ENCODE results near the gene SIX2. TPM values are rescaled to one million over a fixed set of nuclear protein-coding genes. Genes with fewer than 3 reads are reported as not detected.
A peak's percentile ranks its signal among the peaks of the same experiment; 100 is the strongest.

Gene SIX2
- not detected in 3 replicates for polyA plus RNA-seq
- not detected for polyA plus RNA-seq (2011; ENCODE audit: low read depth)
- 0.02 and 0.03 TPM in 2 replicates for polyA plus RNA-seq (2011; cell fraction: cytosol; rRNA removed)
- not detected in 2 replicates for polyA plus RNA-seq (2011; cell fraction: nucleus; rRNA removed)
- polyA plus RNA-seq (2012; ENCODE audit: low replicate concordance), result not detected in 2 replicates
- polyA minus RNA-seq, result not detected in 3 replicates
- not detected for polyA minus RNA-seq (2011; cell fraction: cytosol; rRNA and poly(A)+ RNA removed)
- polyA minus RNA-seq (2011; cell fraction: nucleus; rRNA and poly(A)+ RNA removed), result 0.32 TPM in 1 of 2 replicates, not detected in the other

DNA sequence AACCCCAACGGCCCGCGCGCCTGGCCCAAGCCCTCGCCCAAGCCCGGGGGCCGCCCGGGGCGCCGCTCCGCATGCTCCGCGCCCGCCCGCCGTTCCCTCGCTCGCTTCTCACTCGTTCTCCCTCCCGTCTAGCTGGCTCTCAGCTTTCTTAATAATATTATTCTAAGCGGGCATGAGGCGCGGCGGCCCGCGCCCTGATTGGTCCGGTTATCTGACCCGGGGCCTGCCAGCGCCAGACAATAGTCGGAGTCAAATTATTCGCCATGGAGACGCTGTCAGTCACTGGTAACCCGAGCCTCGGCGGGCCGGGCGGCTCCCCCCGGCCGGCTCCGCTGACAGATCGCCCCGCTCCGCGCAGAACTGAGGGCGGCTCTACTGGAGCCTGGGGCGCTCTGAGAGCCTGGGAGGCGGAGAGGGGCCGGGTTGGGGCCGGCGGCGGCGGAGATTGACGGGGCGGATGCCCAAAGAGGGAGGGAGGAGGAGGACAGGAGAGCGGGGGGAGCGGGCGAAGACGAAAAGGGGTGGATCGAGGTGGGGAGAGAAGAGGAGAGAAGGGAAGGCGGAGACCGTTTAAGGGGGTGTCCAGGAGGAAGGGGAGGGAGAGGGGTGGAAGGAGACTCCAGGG, at the start of gene SIX2:
Gene SIX2 (minus strand): TSS at position 150 of the 625 bp plus-strand sequence. CDS start 342 bp downstream, outside the sequence.
- peak; percentile 42 for DNase-seq (ENCODE audit: low read depth, low spot score)
- Histone ChIP-seq H3K4me2 (ENCODE audit: control insufficient read depth, extremely low read depth, insufficient read depth, low read depth, low read length) (peak within 1 kb of the TSS; percentile 94), H3K27ac (ENCODE audit: control insufficient read depth, insufficient read depth, low read length) (no peak within 1 kb of the TSS), H3K4me1 (ENCODE audit: control insufficient read depth, extremely low read depth, insufficient read depth, low read length) (peaks cover 11% of the 10 kb centered on the region), H3K9me3 (ENCODE audit: control insufficient read depth, low read depth, low read length) (no peaks in the 10 kb centered on the region), H2AFZ (ENCODE audit: control insufficient read depth, low read length) (peak within 1 kb of the TSS; percentile 84), H3K9me1 (ENCODE audit: control insufficient read depth, extremely low read depth, insufficient read depth, low read length) (no peaks in the 10 kb centered on the region), H3K4me3 (ENCODE audit: control insufficient read depth in 2 of 3, extremely low read depth in 1 of 3, insufficient read depth in 2 of 3, low read depth in 1 of 3, low read length in 3 of 3) (peak within 1 kb of the TSS; percentile 35 to 70 (median 68)), H3K79me2 (ENCODE audit: control insufficient read depth, insufficient read depth, low read length) (no peaks in the 10 kb centered on the region), H3K27me3 (ENCODE audit: control insufficient read depth, extremely low read depth, insufficient read depth, low read length) (peaks cover 96% of the 10 kb centered on the region), H3K36me3 (ENCODE audit: control insufficient read depth in 2 of 2, extremely low read depth in 1 of 2, insufficient read depth in 2 of 2, low read length in 2 of 2) (no peaks in the 10 kb centered on the region), H4K20me1 (ENCODE audit: control insufficient read depth, extremely low read depth, insufficient read depth, low read length) (peaks cover 2% of the 10 kb centered on the region), H3K9ac (ENCODE audit: control insufficient read depth, extremely low read depth, insufficient read depth, low read length) (peak within 1 kb of the TSS; percentile 44)
- no peak for FAIRE-seq
- dilution Hi-C loops (cut with MboI; ENCODE audit: extremely low pct_ligation_motif_present, low sequenced_read_pairs), result no loop called here
- TF ChIP-seq, protein P1, sequence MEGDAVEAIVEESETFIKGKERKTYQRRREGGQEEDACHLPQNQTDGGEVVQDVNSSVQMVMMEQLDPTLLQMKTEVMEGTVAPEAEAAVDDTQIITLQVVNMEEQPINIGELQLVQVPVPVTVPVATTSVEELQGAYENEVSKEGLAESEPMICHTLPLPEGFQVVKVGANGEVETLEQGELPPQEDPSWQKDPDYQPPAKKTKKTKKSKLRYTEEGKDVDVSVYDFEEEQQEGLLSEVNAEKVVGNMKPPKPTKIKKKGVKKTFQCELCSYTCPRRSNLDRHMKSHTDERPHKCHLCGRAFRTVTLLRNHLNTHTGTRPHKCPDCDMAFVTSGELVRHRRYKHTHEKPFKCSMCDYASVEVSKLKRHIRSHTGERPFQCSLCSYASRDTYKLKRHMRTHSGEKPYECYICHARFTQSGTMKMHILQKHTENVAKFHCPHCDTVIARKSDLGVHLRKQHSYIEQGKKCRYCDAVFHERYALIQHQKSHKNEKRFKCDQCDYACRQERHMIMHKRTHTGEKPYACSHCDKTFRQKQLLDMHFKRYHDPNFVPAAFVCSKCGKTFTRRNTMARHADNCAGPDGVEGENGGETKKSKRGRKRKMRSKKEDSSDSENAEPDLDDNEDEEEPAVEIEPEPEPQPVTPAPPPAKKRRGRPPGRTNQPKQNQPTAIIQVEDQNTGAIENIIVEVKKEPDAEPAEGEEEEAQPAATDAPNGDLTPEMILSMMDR (optimal IDR thresholded peaks at IDR 0.05 in 1 of 3, IDR thresholded peaks at IDR 0.05 in 1 of 3, conservative IDR thresholded peaks at IDR 0.05 in 1 of 3; ENCODE audit: extremely low read depth in 1 of 3, insufficient read depth in 2 of 3, low read length in 3 of 3), result no peak
- no peak for TF ChIP-seq EZH2 (IDR thresholded peaks at IDR 0.05; ENCODE audit: low read length)

GRCh38 chr2:45055162-45055605, 45.9 kb upstream of the SIX2 start:
- H3K27me3 ChIP-seq (ENCODE audit: control insufficient read depth, extremely low read depth, insufficient read depth, low read length), result peaks cover 8% of the 10 kb centered on the region
- no peaks in the 10 kb centered on the region for H3K9me1 ChIP-seq (ENCODE audit: control insufficient read depth, extremely low read depth, insufficient read depth, low read length)
- H3K4me3 ChIP-seq (ENCODE audit: control insufficient read depth in 2 of 3, extremely low read depth in 1 of 3, insufficient read depth in 2 of 3, low read depth in 1 of 3, low read length in 3 of 3), result no peak overlapping the region
- no peak overlapping the region for H3K9ac ChIP-seq (ENCODE audit: control insufficient read depth, extremely low read depth, insufficient read depth, low read length)
- dilution Hi-C loops (cut with MboI; ENCODE audit: extremely low pct_ligation_motif_present, low sequenced_read_pairs), result no loop called here
- H3K9me3 ChIP-seq (ENCODE audit: control insufficient read depth, low read depth, low read length), result no peaks in the 10 kb centered on the region
- no peak overlapping the region for H3K4me2 ChIP-seq (ENCODE audit: control insufficient read depth, extremely low read depth, insufficient read depth, low read depth, low read length)
- TF ChIP-seq EZH2 (IDR thresholded peaks at IDR 0.05; ENCODE audit: low read length), result no peak
- TF ChIP-seq, protein P1 (optimal IDR thresholded peaks at IDR 0.05 in 1 of 3, IDR thresholded peaks at IDR 0.05 in 1 of 3, conservative IDR thresholded peaks at IDR 0.05 in 1 of 3; ENCODE audit: extremely low read depth in 1 of 3, insufficient read depth in 2 of 3, low read length in 3 of 3), result no peak
- H4K20me1 ChIP-seq (ENCODE audit: control insufficient read depth, extremely low read depth, insufficient read depth, low read length), result no peaks in the 10 kb centered on the region
- FAIRE-seq, result no peak
- no peak overlapping the region for H3K27ac ChIP-seq (ENCODE audit: control insufficient read depth, insufficient read depth, low read length)
- no peaks in the 10 kb centered on the region for H3K36me3 ChIP-seq (ENCODE audit: control insufficient read depth in 2 of 2, extremely low read depth in 1 of 2, insufficient read depth in 2 of 2, low read length in 2 of 2)
- DNase-seq (ENCODE audit: low read depth, low spot score), result no peak
- no peaks in the 10 kb centered on the region for H3K79me2 ChIP-seq (ENCODE audit: control insufficient read depth, insufficient read depth, low read length)
- H3K4me1 ChIP-seq (ENCODE audit: control insufficient read depth, extremely low read depth, insufficient read depth, low read length), result no peaks in the 10 kb centered on the region
- H2AFZ ChIP-seq (ENCODE audit: control insufficient read depth, low read length), result no peak overlapping the region

All from keratinocyte (primary cell).